ENCODE data around the gene AFAP1L2.

DNA sequence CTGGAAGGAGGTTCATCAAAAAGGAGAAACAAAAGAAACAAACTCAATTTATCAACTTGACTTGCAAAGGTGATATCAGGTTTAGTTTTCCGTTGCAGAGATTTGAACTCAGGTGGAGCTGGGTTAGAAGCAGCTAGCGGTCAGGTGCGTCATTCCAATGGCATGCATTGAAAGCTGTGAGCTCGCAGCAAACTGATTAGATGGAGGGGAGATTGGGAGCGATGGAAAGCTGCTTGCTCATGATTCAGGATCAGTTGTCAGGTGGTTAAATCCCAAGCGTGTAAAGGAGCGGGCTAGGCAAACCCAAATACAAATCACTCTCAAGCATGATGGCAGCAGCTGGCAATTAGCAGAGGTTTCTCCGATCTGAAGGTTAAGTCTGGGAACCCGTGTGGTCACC, 49.3 kb upstream of the AFAP1L2 start:
- TF ChIP-seq, protein P1, sequence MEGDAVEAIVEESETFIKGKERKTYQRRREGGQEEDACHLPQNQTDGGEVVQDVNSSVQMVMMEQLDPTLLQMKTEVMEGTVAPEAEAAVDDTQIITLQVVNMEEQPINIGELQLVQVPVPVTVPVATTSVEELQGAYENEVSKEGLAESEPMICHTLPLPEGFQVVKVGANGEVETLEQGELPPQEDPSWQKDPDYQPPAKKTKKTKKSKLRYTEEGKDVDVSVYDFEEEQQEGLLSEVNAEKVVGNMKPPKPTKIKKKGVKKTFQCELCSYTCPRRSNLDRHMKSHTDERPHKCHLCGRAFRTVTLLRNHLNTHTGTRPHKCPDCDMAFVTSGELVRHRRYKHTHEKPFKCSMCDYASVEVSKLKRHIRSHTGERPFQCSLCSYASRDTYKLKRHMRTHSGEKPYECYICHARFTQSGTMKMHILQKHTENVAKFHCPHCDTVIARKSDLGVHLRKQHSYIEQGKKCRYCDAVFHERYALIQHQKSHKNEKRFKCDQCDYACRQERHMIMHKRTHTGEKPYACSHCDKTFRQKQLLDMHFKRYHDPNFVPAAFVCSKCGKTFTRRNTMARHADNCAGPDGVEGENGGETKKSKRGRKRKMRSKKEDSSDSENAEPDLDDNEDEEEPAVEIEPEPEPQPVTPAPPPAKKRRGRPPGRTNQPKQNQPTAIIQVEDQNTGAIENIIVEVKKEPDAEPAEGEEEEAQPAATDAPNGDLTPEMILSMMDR (IDR thresholded peaks at IDR 0.05; ENCODE audit: insufficient read depth, low read length, poor library complexity, severe bottlenecking), result no peak
- no peak for TF ChIP-seq EZH2phosphoT487 (conservative IDR thresholded peaks at IDR 0.05; ENCODE audit: low read length)

All from SU-DHL-6 (cell line).